Measurements from ENCODE around the gene COG8. TPM values are rescaled to one million over a fixed set of nuclear protein-coding genes. Genes with fewer than 3 reads are reported as not detected.
"Not testable (repeated sequence)": the region's sequence is repeated elsewhere in the genome, so short reads cannot be mapped to it uniquely, and the experiment has no call there.

Gene COG8
- total and polyA plus RNA-seq, 2 donors from 2014 or later, result 33.8 to 49.5 TPM

GRCh38 chr16:69301861-69302260 lies 37.5 kb downstream of the COG8 start:
- Histone ChIP-seq H3K9ac (ENCODE audit: low read length in 3 of 3) (no peak overlapping the region), H3K9me3 (ENCODE audit: control insufficient read depth in 2 of 3, insufficient read depth in 1 of 3, low read length in 3 of 3) (no peaks in the 10 kb centered on the region), H3K27me3 (ENCODE audit: control insufficient read depth, insufficient read depth, low read length) (no peaks in the 10 kb centered on the region), H3K36me3 (ENCODE audit: control insufficient read depth in 2 of 3, insufficient read depth in 3 of 3, low read length in 3 of 3) (peaks cover 0 to 19% (median 8%) of the 10 kb centered on the region in 3 donors), H3K4me3 (ENCODE audit: low read length in 3 of 3) (no peak overlapping the region), H3K27ac (ENCODE audit: low read depth in 2 of 2, low read length in 2 of 2) (no peak overlapping the region), H3K4me1 (ENCODE audit: control insufficient read depth in 2 of 3, insufficient read depth in 2 of 3, low read depth in 1 of 3, low read length in 3 of 3) (no peaks in the 10 kb centered on the region)
- intact Hi-C loops (cut with DNase I), result no loop called here
- TF ChIP-seq CTCF (IDR thresholded peaks at IDR 0.05; ENCODE audit: borderline replicate concordance, extremely low read depth, insufficient read depth), result no peak
- DNase-seq (no peak), FAIRE-seq (no peak)

GRCh38 chr16:69301187-69301586 lies 38.2 kb downstream of the COG8 start:
- FAIRE-seq, result no peak
- no peaks in the 10 kb centered on the region for H3K4me1 ChIP-seq (ENCODE audit: control insufficient read depth in 2 of 3, insufficient read depth in 2 of 3, low read depth in 1 of 3, low read length in 3 of 3)
- intact Hi-C loops (cut with DNase I), result no loop called here

GRCh38 chr16:69298261-69298660 lies 41.1 kb downstream of the COG8 start:
- FAIRE-seq, result no peak
- no peak for DNase-seq
- Histone ChIP-seq H3K9me3 (ENCODE audit: control insufficient read depth in 2 of 3, insufficient read depth in 1 of 3, low read length in 3 of 3) (no peaks in the 10 kb centered on the region), H3K4me3 (ENCODE audit: low read length in 3 of 3) (no peak overlapping the region), H3K36me3 (ENCODE audit: control insufficient read depth in 2 of 3, insufficient read depth in 3 of 3, low read length in 3 of 3) (peaks cover 0 to 22% (median 7%) of the 10 kb centered on the region in 3 donors), H3K4me1 (ENCODE audit: control insufficient read depth in 2 of 3, insufficient read depth in 2 of 3, low read depth in 1 of 3, low read length in 3 of 3) (no peaks in the 10 kb centered on the region), H3K27ac (ENCODE audit: low read depth in 2 of 2, low read length in 2 of 2) (no peak overlapping the region), H3K9ac (ENCODE audit: low read length in 3 of 3) (no peak overlapping the region), H3K27me3 (ENCODE audit: control insufficient read depth, insufficient read depth, low read length) (no peaks in the 10 kb centered on the region)
- no peak for TF ChIP-seq CTCF (IDR thresholded peaks at IDR 0.05; ENCODE audit: borderline replicate concordance, extremely low read depth, insufficient read depth)
- intact Hi-C loops (cut with DNase I), result no loop called here

More at GRCh38 chr16:69301187-69301586, 38.2 kb downstream of the COG8 start:
- Histone ChIP-seq H3K9ac (ENCODE audit: low read length in 3 of 3) (no peak overlapping the region), H3K36me3 (ENCODE audit: control insufficient read depth in 2 of 3, insufficient read depth in 3 of 3, low read length in 3 of 3) (peaks cover 0 to 19% (median 8%) of the 10 kb centered on the region in 3 donors), H3K4me3 (ENCODE audit: low read length in 3 of 3) (no peak overlapping the region), H3K27ac (ENCODE audit: low read depth in 2 of 2, low read length in 2 of 2) (no peak overlapping the region), H3K9me3 (ENCODE audit: control insufficient read depth in 2 of 3, insufficient read depth in 1 of 3, low read length in 3 of 3) (no peaks in the 10 kb centered on the region), H3K27me3 (ENCODE audit: control insufficient read depth, insufficient read depth, low read length) (no peaks in the 10 kb centered on the region)
- DNase-seq, result no peak
- TF ChIP-seq CTCF (IDR thresholded peaks at IDR 0.05; ENCODE audit: borderline replicate concordance, extremely low read depth, insufficient read depth), result no peak

- H3K4me3 ChIP-seq (ENCODE audit: low read length in 3 of 3); intact Hi-C loops (cut with DNase I); H3K27ac ChIP-seq (ENCODE audit: low read depth in 2 of 2, low read length in 2 of 2); DNase-seq; H3K27me3 ChIP-seq (ENCODE audit: control insufficient read depth, insufficient read depth, low read length); H3K9me3 ChIP-seq (ENCODE audit: control insufficient read depth in 2 of 3, insufficient read depth in 1 of 3, low read length in 3 of 3); H3K4me1 ChIP-seq (ENCODE audit: control insufficient read depth in 2 of 3, insufficient read depth in 2 of 3, low read depth in 1 of 3, low read length in 3 of 3); H3K9ac ChIP-seq (ENCODE audit: low read length in 3 of 3); FAIRE-seq: not testable (repeated sequence)
- H3K36me3 ChIP-seq (ENCODE audit: control insufficient read depth in 2 of 3, insufficient read depth in 3 of 3, low read length in 3 of 3), result peaks cover 0 to 22% (median 6%) of the 10 kb centered on the region in 3 donors
Measured at GRCh38 chr16:69296771-69297170, 42.6 kb downstream of the COG8 start.
